Spleen (tissue), 7 donors: ENCODE measurements around the gene RPN1.
"Not testable (repeated sequence)": the region's sequence is repeated elsewhere in the genome, so short reads cannot be mapped to it uniquely, and the experiment has no call there.

Experiments
- CTCF ChIP-seq, 11 experiments: fragments of 200-600 bp in 7 of 11; fragments of 450-650 bp in 4 of 11; sonication (generic) in 4 of 11; IDR thresholded peaks in 8 of 11; conservative IDR thresholded peaks in 3 of 11; 1 replicate in 7 of 11; 2 replicates in 4 of 11; pipeline versions ENCODE4 v1.4.0 to v1.8.0; 2016 to 2021; ENCODE audit warnings: antibody characterized with exemption in 11 of 11, inconsistent platforms in 4 of 11, mild to moderate bottlenecking in 1 of 11
- POLR2A ChIP-seq, 3 donors: fragments of 450-650 bp; IDR thresholded peaks; one replicate each; pipeline ENCODE4 v1.5.1; 2017; ENCODE audit warnings: antibody characterized with exemption in 3 of 3, mild to moderate bottlenecking in 1 of 3
- POLR2AphosphoS5 ChIP-seq, 3 donors: sonication (generic); formaldehyde crosslinking; IDR thresholded peaks; one replicate each; pipeline ENCODE4 v1.5.1; 2017; ENCODE audit warnings: antibody characterized with exemption in 3 of 3
- donor health status: DM: no; HTN: no; CAD: no; lungs with moderate emphysema.
- donor health status: DM: no; HTN: no; CAD: no.
- donor health status: DM: no; HTN: no; CAD: no.

GRCh38 chr3:128589985-128590384, 60.6 kb downstream of the RPN1 start:
- TF ChIP-seq CTCF (IDR thresholded peaks at IDR 0.05 in 8 of 11, conservative IDR thresholded peaks at IDR 0.05 in 3 of 11); POLR2A (IDR thresholded peaks at IDR 0.05); POLR2AphosphoS5 (IDR thresholded peaks at IDR 0.05): not testable (repeated sequence)
